ENCODE results near the gene CASTOR1. TPM values are rescaled to one million over a fixed set of nuclear protein-coding genes. Genes with fewer than 3 reads are reported as not detected.

Gene CASTOR1
- total RNA-seq, 2 donors from 2014 or later: 19.2 to 19.5 TPM

- no peaks in the 10 kb centered on the region for H3K4me1 ChIP-seq (ENCODE audit: control insufficient read depth, insufficient read depth, low read length)
- 94 to 96% methylated on average over 9 to 11 of the region's 11 CpGs for WGBS, 2 experiments (ENCODE audit: insufficient coverage in 1 of 2, insufficient read length in 1 of 2)
- no peak for TF ChIP-seq CTCF (conservative IDR thresholded peaks at IDR 0.05)
- Mint-ChIP-seq H3K4me1 (no peaks in the 10 kb centered on the region), H3K9me3 (no peaks in the 10 kb centered on the region), H3K36me3 (ENCODE audit: low read depth) (peaks cover 28% of the 10 kb centered on the region), H3K4me3 (no peak overlapping the region), H3K27ac (no peak overlapping the region), H3K27me3 (ENCODE audit: insufficient read depth) (no peaks in the 10 kb centered on the region)
- no peaks in the 10 kb centered on the region for H3K27me3 ChIP-seq (ENCODE audit: control insufficient read depth, insufficient read depth, low read length, poor library complexity, severe bottlenecking)
- no peaks in the 10 kb centered on the region for H3K9me3 ChIP-seq (ENCODE audit: control insufficient read depth, low read length)
- DNase-seq: no peak
- H3K9ac ChIP-seq (ENCODE audit: extremely low read depth, low read length, poor library complexity, severe bottlenecking): no peak overlapping the region
- peaks cover 13% of the 10 kb centered on the region for H3K36me3 ChIP-seq (ENCODE audit: control insufficient read depth, insufficient read depth, low read length)
- no peak overlapping the region for H3K4me3 ChIP-seq (ENCODE audit: low read length)
- no peak overlapping the region for H3K27ac ChIP-seq (ENCODE audit: low read depth, low read length)
Measured at GRCh38 chr22:30297276-30297990, 8.1 kb upstream of the CASTOR1 start.

- no peak overlapping the region for H3K27ac ChIP-seq (ENCODE audit: low read depth, low read length)
- H3K36me3 Mint-ChIP-seq (ENCODE audit: low read depth): peaks cover 28% of the 10 kb centered on the region
- TF ChIP-seq CTCF (conservative IDR thresholded peaks at IDR 0.05): no peak
- no peaks in the 10 kb centered on the region for H3K9me3 Mint-ChIP-seq
- no peaks in the 10 kb centered on the region for H3K4me1 Mint-ChIP-seq
- no peak overlapping the region for H3K27ac Mint-ChIP-seq
- 77 to 89% methylated on average over 2 to 3 of the region's 3 CpGs for WGBS, 2 experiments (ENCODE audit: insufficient coverage in 1 of 2, insufficient read length in 1 of 2)
- H3K4me3 Mint-ChIP-seq: no peak overlapping the region
- H3K27me3 Mint-ChIP-seq (ENCODE audit: insufficient read depth): no peaks in the 10 kb centered on the region
- no peaks in the 10 kb centered on the region for H3K4me1 ChIP-seq (ENCODE audit: control insufficient read depth, insufficient read depth, low read length)
- H3K36me3 ChIP-seq (ENCODE audit: control insufficient read depth, insufficient read depth, low read length): peaks cover 19% of the 10 kb centered on the region
- no peak overlapping the region for H3K4me3 ChIP-seq (ENCODE audit: low read length)
- no peak for DNase-seq
- no peaks in the 10 kb centered on the region for H3K9me3 ChIP-seq (ENCODE audit: control insufficient read depth, low read length)
- H3K9ac ChIP-seq (ENCODE audit: extremely low read depth, low read length, poor library complexity, severe bottlenecking): no peak overlapping the region
- no peaks in the 10 kb centered on the region for H3K27me3 ChIP-seq (ENCODE audit: control insufficient read depth, insufficient read depth, low read length, poor library complexity, severe bottlenecking)
Measured at GRCh38 chr22:30296833-30297232, 7.5 kb upstream of the CASTOR1 start.

- Histone ChIP-seq H3K27me3 (ENCODE audit: control insufficient read depth, insufficient read depth, low read length, poor library complexity, severe bottlenecking) (no peaks in the 10 kb centered on the region), H3K36me3 (ENCODE audit: control insufficient read depth, insufficient read depth, low read length) (peaks cover 23% of the 10 kb centered on the region), H3K27ac (ENCODE audit: low read depth, low read length) (no peak overlapping the region), H3K4me1 (ENCODE audit: control insufficient read depth, insufficient read depth, low read length) (no peaks in the 10 kb centered on the region), H3K9me3 (ENCODE audit: control insufficient read depth, low read length) (no peaks in the 10 kb centered on the region), H3K4me3 (ENCODE audit: low read length) (no peak overlapping the region), H3K9ac (ENCODE audit: extremely low read depth, low read length, poor library complexity, severe bottlenecking) (no peak overlapping the region)
- H3K4me1 Mint-ChIP-seq: no peaks in the 10 kb centered on the region
- WGBS, 2 experiments (ENCODE audit: insufficient coverage in 1 of 2, insufficient read length in 1 of 2): 95 to 100% methylated on average over 2 to 4 of the region's 4 CpGs
- H3K9me3 Mint-ChIP-seq: no peaks in the 10 kb centered on the region
- H3K27ac Mint-ChIP-seq: no peak overlapping the region
- peaks cover 28% of the 10 kb centered on the region for H3K36me3 Mint-ChIP-seq (ENCODE audit: low read depth)
- DNase-seq: no peak
- no peak overlapping the region for H3K4me3 Mint-ChIP-seq
- no peaks in the 10 kb centered on the region for H3K27me3 Mint-ChIP-seq (ENCODE audit: insufficient read depth)
- TF ChIP-seq CTCF (conservative IDR thresholded peaks at IDR 0.05): no peak
Measured at GRCh38 chr22:30296324-30296723, 7.0 kb upstream of the CASTOR1 start.

All from endodermal cell (in vitro differentiated cells).